MM.1S (cell line): ENCODE results near the gene CLEC4M.

ENCODE experiments used
- EZH2phosphoT487 ChIP-seq: fragments of 300-600 bp; sonication (generic); IDR thresholded peaks from 2 replicates; pipeline ENCODE4 v1.6.1; 2018; ENCODE audit warnings: antibody characterized with exemption, low read length
- TF ChIP-seq, protein P1 (sequence below): fragments of 300-600 bp; sonication (generic); IDR thresholded peaks from 2 replicates; pipeline ENCODE4 v1.5.1; 2016; ENCODE audit warnings: antibody characterized with exemption, low read length, mixed read lengths

DNA sequence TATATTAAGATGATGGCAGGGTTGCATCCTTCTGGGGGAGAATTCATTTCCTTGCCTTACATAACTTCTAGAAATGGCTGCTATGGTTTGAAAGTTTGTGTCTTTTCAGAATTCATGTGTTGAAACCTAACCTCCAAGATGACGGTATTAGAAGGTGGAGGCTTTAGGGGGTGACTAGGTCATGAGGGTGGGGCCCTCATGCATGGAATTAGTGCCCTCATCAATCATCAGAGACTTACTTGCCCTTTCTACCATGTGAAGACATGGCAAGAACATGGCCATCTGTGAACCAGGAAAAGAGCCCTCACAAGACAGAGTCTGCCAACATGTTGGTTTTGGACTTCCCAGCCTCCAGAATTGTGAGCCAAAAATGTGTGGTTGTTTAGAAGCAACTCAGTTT lies 46.3 kb upstream of the CLEC4M start:
- TF ChIP-seq, protein P1, sequence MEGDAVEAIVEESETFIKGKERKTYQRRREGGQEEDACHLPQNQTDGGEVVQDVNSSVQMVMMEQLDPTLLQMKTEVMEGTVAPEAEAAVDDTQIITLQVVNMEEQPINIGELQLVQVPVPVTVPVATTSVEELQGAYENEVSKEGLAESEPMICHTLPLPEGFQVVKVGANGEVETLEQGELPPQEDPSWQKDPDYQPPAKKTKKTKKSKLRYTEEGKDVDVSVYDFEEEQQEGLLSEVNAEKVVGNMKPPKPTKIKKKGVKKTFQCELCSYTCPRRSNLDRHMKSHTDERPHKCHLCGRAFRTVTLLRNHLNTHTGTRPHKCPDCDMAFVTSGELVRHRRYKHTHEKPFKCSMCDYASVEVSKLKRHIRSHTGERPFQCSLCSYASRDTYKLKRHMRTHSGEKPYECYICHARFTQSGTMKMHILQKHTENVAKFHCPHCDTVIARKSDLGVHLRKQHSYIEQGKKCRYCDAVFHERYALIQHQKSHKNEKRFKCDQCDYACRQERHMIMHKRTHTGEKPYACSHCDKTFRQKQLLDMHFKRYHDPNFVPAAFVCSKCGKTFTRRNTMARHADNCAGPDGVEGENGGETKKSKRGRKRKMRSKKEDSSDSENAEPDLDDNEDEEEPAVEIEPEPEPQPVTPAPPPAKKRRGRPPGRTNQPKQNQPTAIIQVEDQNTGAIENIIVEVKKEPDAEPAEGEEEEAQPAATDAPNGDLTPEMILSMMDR: no peak
- no peak for TF ChIP-seq EZH2phosphoT487
